Colonic mucosa (tissue), 4 donors: ENCODE results near the gene KCNG2. TPM values are rescaled to one million over a fixed set of nuclear protein-coding genes. Genes with fewer than 3 reads are reported as not detected.
A peak's percentile ranks its signal among the peaks of the same experiment; 100 is the strongest.

Experiments
- DNase-seq: peaks from one replicate; pipeline ENCODE4 v3.0.0-alpha.2; 2020
- H3K27ac ChIP-seq: fragments of 200-600 bp; one replicate; pipeline ENCODE4 v1.8.0; 2021
- H3K27me3 ChIP-seq: fragments of 200-600 bp; one replicate; pipeline ENCODE4 v1.8.0; 2021
- H3K36me3 ChIP-seq: fragments of 200-600 bp; one replicate; pipeline ENCODE4 v1.8.0; 2021
- H3K4me1 ChIP-seq: fragments of 200-600 bp; one replicate; pipeline ENCODE4 v1.8.0; 2021; ENCODE audit warnings: mild to moderate bottlenecking
- H3K4me3 ChIP-seq: fragments of 200-600 bp; one replicate; pipeline ENCODE4 v1.8.0; 2021
- H3K9ac ChIP-seq, 2 donors: one replicate each; pipeline ENCODE4 v1.7.0; 2013; ENCODE audit warnings: control low read depth in 2 of 2, low read depth in 2 of 2, low read length in 2 of 2
- H3K9me3 ChIP-seq: fragments of 200-600 bp; one replicate; pipeline ENCODE4 v1.8.0; 2021
- intact Hi-C: fragments of 100-400 bp; cut with DNase I; formaldehyde crosslinking; loops from one replicate; pipeline ENCODE4 v1.14.1; 2022
- total RNA-seq, 2 donors: library from RNA; stranded (reverse); fragmentation: NEBNext Ultra II Directional in 1 of 2; extraction: Animal tissue kit (Norgen Biotek cat#: 25700) in 1 of 2; gene quantifications; one replicate each; pipeline ENCODE4 v1.2.1, GENCODE V29; 2021
- TF ChIP-seq, protein P1 (sequence below): fragments of 200-600 bp; IDR thresholded peaks from one replicate; pipeline ENCODE4 v1.8.0; 2022; ENCODE audit warnings: antibody characterized with exemption, mild to moderate bottlenecking
- donor health status: healthy.
- donor health status: DM: no; HTN: no; CAD: no.
- donor health status: DM: no; HTN: no; CAD: no.

The KCNG2 gene
- total RNA-seq, 2 donors from 2014 or later, result 0.32 TPM; not detected in 1

- no peak overlapping the region for H3K4me3 ChIP-seq
- H3K27me3 ChIP-seq, result no peaks in the 10 kb centered on the region
- DNase-seq, result peak; percentile 59
- peaks cover 4% of the 10 kb centered on the region for H3K36me3 ChIP-seq
- no peaks in the 10 kb centered on the region for H3K9me3 ChIP-seq
- H3K9ac ChIP-seq, result peak overlapping the region in 1 of 2 donors; percentile 59
- TF ChIP-seq, protein P1, sequence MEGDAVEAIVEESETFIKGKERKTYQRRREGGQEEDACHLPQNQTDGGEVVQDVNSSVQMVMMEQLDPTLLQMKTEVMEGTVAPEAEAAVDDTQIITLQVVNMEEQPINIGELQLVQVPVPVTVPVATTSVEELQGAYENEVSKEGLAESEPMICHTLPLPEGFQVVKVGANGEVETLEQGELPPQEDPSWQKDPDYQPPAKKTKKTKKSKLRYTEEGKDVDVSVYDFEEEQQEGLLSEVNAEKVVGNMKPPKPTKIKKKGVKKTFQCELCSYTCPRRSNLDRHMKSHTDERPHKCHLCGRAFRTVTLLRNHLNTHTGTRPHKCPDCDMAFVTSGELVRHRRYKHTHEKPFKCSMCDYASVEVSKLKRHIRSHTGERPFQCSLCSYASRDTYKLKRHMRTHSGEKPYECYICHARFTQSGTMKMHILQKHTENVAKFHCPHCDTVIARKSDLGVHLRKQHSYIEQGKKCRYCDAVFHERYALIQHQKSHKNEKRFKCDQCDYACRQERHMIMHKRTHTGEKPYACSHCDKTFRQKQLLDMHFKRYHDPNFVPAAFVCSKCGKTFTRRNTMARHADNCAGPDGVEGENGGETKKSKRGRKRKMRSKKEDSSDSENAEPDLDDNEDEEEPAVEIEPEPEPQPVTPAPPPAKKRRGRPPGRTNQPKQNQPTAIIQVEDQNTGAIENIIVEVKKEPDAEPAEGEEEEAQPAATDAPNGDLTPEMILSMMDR, result no peak
- peak overlapping the region; percentile 63 for H3K27ac ChIP-seq
- peaks cover 29% of the 10 kb centered on the region for H3K4me1 ChIP-seq
- intact Hi-C loops, result loop anchor here (10.0 kb wide), 2 partner anchors 91 to 201 kb away; partner anchors contain the start of gene RBFA
Observed at GRCh38 chr18:79944126-79944731, 146.5 kb downstream of the KCNG2 start.

DNA sequence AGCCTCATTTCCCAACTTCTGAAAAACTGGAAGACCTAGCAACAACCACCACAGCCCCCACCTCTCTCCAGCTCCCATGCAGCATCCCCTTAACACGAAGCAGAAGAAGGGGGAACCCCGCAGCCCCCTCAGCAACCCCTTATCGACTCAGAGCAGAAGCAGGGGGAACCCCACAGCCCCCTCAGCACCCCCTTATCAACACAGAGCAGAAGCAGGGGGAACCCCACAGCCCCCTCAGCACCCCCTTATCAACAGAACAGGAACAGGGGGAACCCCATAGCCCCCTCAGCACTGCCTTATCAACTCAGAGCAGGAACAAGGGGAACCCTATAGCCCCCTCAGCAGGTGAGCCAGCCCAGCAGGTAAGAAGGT is 147.0 kb downstream of the KCNG2 start:
- H3K9me3 ChIP-seq, result no peaks in the 10 kb centered on the region
- peak; percentile 18 for DNase-seq

DNA sequence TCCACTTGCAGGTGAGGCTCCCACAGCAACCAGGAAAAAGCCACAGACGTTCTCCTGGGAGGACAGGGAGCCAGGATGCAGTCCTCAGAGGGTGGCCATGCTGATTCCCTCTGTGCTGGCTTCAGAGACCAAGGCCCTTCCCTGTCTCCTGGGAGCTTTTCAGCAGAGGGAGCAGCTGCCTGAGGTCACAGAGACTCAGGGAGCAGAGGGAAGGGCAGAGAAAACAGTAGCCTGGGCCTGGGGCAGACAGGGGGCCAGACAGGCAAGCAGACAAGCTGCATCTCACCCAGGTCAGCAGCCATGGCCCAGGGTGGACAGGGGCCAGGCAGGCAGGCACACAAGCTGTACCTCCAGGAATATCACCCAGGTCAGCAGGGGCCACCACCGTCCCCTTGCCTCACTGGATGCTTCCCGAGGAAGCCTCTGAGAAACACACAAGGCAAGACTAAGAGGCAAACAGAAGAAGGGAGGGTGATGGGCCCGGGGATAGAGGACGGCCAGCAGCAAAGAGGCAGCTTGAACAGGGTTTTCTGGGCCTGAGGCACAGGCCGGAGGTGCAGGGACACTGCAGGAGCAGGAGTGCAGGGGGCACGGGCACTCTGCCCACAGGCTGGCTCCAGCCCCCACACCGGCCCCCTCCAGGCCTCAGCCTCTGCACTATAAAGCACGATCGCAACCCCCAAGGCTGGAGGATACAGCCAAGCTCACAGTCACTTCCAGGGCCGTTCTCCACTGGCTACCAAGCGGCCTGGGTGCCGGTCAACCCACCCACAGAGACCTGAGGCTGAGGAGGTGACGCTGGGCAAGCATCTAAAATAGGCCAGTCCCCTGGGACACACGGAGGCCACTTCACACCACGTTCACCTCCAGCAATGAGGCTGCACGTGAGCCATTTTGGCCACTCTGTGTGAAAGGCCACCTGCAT is 147.6 kb downstream of the KCNG2 start:
- no peak overlapping the region for H3K27ac ChIP-seq

More for the DNA sequence above, 147.0 kb downstream of the KCNG2 start:
- TF ChIP-seq, protein P1, result no peak
- peak overlapping the region in 1 of 2 donors; percentile 59 for H3K9ac ChIP-seq
- no peak overlapping the region for H3K4me3 ChIP-seq
- peaks cover 4% of the 10 kb centered on the region for H3K36me3 ChIP-seq
- H3K27ac ChIP-seq, result no peak overlapping the region
- H3K27me3 ChIP-seq, result no peaks in the 10 kb centered on the region
- intact Hi-C loops, result loop anchor here (10.0 kb wide), 2 partner anchors 90 to 200 kb away; partner anchors contain the start of gene RBFA
- peaks cover 30% of the 10 kb centered on the region for H3K4me1 ChIP-seq

DNA sequence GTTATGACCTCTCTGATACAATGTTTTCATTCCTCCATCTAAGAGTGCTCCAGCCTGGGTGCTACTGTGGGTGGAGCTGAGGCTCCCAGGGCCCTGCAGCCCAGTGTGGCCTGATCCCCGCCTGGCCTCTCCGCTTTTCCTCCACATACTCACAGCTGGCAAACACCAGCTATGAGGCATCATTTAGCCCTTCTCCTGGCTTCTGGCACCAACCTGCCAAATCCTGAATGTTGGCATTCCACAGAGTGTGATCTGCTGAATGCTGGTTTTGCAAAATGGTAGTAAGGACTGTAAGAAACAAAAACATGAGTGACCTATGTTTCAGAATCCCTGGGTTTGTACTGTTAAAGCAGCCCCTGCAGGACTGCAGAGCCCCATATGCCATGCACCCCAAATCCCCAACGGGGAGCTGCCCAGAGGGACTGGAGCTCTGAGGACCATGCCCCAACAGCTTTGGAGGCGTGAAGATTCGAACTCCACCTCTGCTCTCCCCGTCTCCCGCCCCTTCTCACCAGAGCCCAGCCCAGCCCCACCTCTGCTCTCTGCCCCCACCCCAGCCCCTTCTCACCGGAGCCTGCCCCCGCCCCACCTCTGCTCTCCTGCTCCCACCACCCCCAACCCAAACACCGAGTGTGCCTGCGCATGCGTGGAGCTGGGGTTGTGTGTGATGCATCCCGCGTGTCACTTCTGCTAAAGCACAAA is 149.5 kb downstream of the KCNG2 start:
- TF ChIP-seq, protein P1, result no peak
- H3K4me1 ChIP-seq, result peaks cover 31% of the 10 kb centered on the region
- intact Hi-C loops, result loop anchor here (10.0 kb wide), 2 partner anchors 88 to 198 kb away; partner anchors contain the start of gene RBFA
- H3K27ac ChIP-seq, result no peak overlapping the region
- H3K4me3 ChIP-seq, result no peak overlapping the region
- H3K27me3 ChIP-seq, result no peaks in the 10 kb centered on the region
- H3K36me3 ChIP-seq, result no peaks in the 10 kb centered on the region
- peak overlapping the region; percentile 13 to 24 for H3K9ac ChIP-seq
- DNase-seq, result peak; percentile 28
- no peaks in the 10 kb centered on the region for H3K9me3 ChIP-seq

More for the DNA sequence above, 147.6 kb downstream of the KCNG2 start:
- TF ChIP-seq, protein P1, result no peak
- peaks cover 31% of the 10 kb centered on the region for H3K4me1 ChIP-seq
- H3K9ac ChIP-seq, result peak overlapping the region in 1 of 2 donors; percentile 59
- DNase-seq, result peak; percentile 19
- no peak overlapping the region for H3K4me3 ChIP-seq
- intact Hi-C loops, result loop anchor here (10.0 kb wide), 2 partner anchors 89 to 199 kb away; partner anchors contain the start of gene RBFA
- peaks cover 4% of the 10 kb centered on the region for H3K36me3 ChIP-seq
- H3K27me3 ChIP-seq, result no peaks in the 10 kb centered on the region
- no peaks in the 10 kb centered on the region for H3K9me3 ChIP-seq
